COLO829 (cell line): ENCODE results near the gene TNFAIP6.

Source experiments
- DNase-seq: peaks from one replicate; pipeline ENCODE4 v3.0.0; 2012; ENCODE audit warnings: low spot score

The TNFAIP6 gene

GRCh38 chr2:151359768-151360461, 2.5 kb downstream of the TNFAIP6 start:
- DNase-seq, result no peak

- DNase-seq, result no peak
These were observed 4.4 kb downstream of the TNFAIP6 start for GRCh38 chr2:151361674-151362370.

GRCh38 chr2:151363709-151364108, 6.3 kb downstream of the TNFAIP6 start:
- DNase-seq, result peak; percentile 19

DNA sequence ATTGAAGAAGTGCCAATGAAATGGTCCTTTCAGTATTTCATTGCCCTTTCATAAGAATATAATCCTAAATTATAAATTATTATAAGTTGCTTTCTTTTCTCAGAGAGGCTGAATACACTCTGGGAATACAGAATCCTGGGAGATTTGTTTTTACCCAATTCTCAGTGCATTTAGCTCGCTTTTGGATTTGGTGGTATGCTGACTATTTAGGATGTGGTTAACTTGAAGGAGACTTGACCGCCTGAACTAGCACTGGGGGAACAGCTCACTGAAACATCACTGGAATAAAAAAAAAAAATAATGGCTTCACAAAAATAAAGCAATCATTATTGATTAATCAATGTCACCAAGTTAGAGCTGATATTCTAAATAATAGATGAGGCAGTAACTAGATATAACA, 10.2 kb downstream of the TNFAIP6 start:
- DNase-seq, result no peak

DNA sequence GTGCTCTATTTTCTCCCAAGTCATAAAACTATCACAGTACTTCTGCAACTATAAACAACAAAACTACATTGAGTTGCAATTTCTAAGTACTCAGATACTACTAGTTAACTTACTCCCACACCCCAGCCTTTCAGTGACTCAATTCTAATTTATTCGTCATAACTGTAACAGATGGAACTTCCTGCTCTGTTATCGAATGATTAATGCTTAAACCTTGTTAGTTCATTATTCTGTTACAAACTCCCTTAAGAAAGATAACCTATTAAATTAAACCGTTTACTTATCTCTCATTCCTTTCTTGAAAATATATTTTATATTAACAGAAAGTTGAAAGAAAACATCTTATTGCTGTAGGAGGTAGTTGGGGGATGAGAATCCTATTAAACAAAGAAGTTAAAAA, 17.0 kb downstream of the TNFAIP6 start:
- peak; percentile 38 for DNase-seq

- DNase-seq, result peak; percentile 13
These were observed 21.8 kb downstream of the TNFAIP6 start for GRCh38 chr2:151379169-151379568.

GRCh38 chr2:151380580-151381235, 23.3 kb downstream of the TNFAIP6 start:
- no peak for DNase-seq

- no peak for DNase-seq
These were observed 23.9 kb downstream of the TNFAIP6 start for GRCh38 chr2:151381266-151381665.

DNA sequence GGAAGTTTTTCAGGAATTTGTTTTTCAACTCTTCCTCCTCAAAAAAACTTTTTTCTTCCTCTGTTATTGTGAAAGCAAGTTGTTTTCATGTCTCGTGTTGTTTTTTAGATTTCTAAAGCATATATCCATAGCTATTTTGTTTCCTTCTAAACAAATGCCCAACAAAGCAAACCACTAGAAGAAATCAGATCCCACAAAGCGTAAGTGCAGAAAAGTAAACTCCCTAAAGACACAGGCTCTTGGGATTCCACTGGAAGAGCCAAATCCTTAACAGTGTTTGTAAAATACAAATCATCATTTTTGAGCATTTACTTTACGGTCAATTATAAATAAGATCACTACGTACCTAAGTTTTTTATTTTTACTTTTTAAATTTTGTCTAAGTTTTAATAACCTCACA, 30.6 kb downstream of the TNFAIP6 start:
- no peak for DNase-seq

GRCh38 chr2:151391436-151391835, 34.0 kb downstream of the TNFAIP6 start:
- no peak for DNase-seq

- DNase-seq, result no peak
These were observed 37.1 kb downstream of the TNFAIP6 start for GRCh38 chr2:151394509-151394908.

GRCh38 chr2:151395509-151396374, 38.4 kb downstream of the TNFAIP6 start:
- no peak for DNase-seq

DNA sequence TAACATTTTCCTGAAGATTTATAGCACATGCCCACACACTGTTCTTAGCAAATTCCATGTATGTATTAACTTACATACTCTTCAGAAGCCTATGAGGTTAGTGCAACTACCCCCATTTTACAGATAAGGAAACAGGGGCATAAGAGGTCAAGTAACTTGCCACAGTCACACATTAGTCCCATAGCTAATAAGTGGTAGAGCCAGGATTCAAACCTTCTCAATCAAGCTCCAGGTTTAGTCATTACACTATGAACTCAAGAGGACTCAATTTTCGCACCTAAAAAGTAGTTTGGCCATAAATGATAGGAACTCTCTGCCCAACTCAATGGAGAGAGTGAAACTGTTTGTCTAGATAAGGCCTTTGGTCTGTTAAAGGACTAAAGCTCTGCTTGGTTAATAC, 42.6 kb downstream of the TNFAIP6 start:
- DNase-seq, result no peak

DNA sequence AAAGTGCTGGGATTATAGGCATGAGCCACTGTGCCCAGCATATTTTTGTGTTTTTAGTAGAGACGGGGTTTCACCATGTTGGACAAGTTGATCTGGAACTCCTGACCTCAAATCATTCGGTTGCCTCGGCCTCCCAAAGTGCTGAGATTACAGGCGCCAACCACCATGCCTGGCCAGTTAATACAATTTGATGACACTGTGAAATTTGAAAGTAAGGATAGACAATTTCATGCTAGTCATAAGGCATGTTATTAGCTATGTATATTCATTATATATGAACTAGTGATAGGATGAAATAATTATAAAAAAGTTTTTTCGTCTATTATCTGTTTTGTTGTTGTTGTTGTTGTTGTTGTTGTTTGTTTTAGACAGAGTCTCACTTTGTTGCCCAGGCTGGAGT, 43.8 kb downstream of the TNFAIP6 start:
- DNase-seq, result no peak

GRCh38 chr2:151403914-151404313, 46.5 kb downstream of the TNFAIP6 start:
- DNase-seq, result no peak

DNA sequence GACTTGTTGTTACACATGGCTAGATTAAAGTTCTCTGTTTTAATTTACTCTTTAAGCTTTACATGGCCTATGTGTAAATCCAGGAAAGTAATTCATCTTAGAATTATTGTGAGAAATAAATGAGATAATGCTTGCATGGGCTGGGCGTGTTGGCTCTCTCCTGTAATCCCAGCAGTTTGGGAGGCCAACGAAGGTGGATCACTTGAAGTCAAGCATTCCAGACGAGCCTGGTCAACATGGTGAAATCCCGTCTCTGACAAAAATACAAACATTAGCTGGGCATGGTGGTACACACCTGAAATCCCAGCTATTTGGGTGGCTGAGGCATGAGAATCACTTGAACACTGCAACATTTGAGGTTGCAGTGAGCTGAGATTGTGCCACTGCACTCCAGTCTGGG, 48.0 kb downstream of the TNFAIP6 start:
- DNase-seq, result no peak

GRCh38 chr2:151407281-151407680, 49.9 kb downstream of the TNFAIP6 start:
- no peak for DNase-seq

DNA sequence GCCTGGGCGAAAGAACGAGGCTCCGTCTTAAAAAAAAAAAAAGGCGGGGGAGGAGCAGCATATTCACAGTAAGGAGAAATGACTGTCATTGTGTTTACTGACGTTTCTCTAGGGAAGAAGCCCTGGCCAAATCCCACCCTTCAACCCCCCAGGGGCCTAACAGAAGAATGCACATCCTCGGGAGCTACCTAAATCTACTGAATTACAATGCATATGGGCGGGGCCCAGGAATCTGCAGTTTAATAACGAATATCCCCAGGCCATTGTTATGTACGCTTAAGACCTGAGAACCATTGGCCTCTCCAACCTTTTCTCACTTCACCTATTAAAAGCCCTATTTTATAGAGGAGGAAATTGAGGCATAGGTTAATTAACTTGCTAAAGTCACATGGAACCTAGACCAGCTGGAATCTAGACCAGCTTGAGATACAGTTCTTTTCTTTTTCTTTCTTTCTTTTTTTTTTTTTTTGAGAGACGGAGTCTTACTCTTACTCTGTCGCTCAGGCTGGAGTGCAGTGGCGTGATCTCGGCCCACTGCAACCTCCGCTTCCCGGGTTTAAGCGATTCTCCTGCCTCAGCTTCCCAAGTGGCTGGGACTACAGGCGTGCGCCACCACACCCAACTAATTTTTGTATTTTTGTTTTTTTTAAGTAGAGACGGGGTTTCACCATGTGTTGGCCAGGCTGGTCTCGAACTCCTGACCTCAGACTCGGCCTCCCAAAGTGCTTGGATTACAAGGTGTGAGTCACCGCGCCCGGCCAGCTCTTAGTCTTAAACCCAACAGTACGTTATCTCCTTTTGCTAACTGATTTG, 51.6 kb downstream of the TNFAIP6 start:
- DNase-seq, result no peak

DNA sequence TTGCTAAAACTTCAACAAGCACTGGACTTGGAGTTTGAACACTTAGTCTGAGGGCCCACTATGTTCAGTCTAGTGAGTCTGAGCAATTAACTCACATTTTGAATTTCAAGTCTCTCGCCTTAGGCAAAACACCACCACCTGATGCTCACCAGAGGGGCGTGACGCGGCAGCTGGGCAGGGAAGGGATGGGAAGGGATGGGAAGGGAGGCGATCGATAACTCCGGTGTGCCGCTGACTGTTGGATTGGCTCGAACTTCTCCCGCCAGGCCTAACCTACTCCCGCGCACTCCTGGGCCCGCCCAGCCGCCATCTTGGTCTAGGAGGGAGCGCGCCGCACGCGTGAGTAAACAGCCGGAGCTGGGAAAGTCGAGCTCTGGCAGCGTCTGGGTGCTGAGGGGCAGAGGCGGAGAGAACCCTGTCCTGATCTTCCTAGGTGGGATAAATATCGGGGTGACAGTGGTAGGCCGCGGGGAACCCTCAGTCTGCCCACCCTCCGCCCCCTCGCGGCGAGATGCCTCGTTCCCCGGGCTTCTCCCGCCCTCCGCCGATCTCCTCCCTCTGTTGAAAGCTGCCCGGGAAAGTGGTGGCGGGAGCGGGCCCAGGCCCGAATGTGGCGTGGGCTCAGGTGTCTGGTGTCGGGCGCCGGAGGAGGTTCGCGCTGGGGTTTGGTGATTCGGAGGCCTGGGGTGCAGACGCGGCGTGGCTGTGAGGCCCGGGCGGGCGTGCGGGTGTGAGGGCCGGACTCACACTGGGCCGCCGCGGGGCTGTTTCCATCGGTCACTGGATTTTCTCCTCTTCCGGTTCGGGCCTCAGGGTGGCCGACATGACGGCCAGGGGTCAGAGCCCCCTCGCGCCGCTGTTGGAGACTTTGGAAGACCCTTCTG, 52.5 kb downstream of the TNFAIP6 start, which contains the start of gene RIF1:
RIF1 (plus strand) TSS at position 302 of the 884 bp plus-strand sequence; CDS start at position 824, 522 bp downstream.
- peak; percentile 95 for DNase-seq

DNA sequence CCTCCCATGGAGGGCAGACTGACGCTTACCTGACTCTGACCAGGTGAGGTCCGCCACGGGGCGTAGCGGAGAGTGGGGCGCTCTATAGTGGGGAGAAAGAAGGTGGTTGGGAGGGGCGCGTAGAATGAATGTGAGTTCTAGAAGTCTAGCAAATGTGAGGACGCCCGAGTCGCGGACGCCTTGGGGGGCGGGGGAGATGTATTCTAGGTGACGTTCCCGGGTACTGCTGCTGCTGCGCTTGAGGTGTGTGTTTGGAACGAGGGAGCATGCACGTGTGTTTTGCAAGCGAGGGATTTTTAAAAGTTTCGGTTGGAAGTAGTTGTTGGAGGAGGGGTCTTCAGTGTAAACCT, 53.1 kb downstream of the TNFAIP6 start:
- peak; percentile 17 for DNase-seq
